HK-2 (cell line): Measurements from ENCODE around the gene HMGXB4.

Experiments used
- DNase-seq: peaks from one replicate; pipeline ENCODE4 v3.0.0-alpha.2; 2018; ENCODE audit not compliant: unreplicated experiment

The HMGXB4 gene

DNA sequence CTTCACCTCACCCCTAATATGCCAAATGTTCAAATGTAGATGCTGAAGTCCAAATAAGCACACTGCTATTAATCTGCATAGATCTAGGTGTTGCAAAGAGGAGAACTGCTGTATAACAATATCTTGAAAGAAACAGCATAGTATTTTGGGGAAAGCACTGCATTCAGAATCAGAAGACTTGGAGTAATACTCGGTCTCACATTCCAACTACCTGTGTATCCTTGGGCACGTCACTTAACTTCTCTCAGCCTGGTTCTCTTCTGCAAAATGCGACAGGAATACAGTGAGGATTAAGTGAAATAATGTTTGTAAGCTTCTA, 332 bp upstream of the HMGXB4 start:
- DNase-seq, result no peak

DNA sequence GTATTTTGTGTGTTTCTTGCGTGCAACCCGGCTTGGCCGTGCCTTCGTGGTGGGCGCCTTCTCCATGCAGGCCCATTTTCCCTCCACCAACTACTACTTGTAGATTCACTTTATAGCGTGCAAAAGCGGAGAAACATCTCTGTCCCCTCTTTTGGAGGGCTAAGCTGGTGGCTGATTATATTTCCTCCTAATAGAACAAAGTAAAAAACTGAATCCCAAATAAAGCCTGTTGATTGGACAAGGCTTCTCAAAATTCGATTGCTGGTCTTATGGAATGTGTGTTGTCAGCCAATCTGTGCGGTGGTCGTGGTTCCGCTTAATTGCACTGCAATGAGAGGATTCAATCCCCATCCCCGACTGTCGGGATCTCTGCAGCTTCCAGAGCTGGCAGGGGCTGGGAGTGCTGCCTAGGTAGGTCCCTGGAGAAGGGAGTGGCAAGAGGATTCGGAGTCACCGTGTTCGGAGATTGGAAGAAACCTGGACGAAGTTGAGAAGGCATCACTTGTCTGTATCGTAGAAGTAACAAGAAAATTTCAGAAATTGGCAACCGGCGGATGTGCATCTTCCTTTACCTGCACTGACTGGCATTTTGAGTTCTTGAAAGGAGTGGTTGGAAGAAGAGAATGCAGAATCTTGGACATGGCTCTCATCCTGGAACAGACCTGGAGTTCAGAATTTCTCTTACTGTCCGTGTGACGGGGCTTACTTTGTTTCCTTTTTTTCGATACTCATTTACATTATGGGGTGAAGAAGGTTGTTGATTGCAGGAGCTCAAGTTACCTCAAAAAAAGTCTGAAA, 1.1 kb downstream of the HMGXB4 start:
- DNase-seq, result peak; percentile 13

DNA sequence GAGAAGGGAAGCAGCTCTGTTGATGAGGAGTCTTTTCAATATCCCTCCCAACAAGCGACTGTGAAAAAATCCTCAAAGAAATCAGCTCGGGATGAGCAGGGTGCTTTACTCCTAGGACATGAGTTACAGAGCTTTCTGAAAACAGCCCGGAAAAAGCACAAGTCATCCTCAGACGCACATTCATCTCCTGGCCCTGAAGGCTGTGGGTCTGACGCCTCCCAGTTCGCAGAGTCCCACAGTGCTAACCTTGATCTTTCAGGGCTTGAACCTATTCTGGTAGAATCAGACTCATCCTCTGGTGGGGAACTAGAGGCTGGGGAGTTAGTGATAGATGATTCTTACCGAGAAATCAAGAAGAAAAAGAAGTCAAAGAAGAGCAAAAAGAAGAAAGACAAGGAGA, 7.7 kb downstream of the HMGXB4 start:
- no peak for DNase-seq

DNA sequence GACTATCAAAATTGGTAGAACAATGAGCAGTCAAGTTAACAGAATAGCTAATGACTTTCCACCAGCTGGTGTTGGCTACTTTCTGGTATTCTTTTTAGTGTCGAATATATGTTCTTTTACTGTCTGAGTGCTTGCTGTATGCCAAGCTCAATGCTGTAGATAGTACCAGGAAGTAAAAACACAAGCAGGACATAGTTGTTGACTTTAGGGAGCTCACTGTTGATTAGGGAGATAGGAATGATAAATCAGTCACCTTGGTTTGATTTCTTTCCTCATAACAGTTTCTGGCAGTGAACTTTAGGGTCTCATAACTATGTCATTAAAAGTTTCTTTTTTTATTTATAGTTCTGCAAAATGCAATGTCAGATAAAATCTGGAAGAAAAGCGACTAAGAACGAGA, 9.0 kb downstream of the HMGXB4 start:
- no peak for DNase-seq

DNA sequence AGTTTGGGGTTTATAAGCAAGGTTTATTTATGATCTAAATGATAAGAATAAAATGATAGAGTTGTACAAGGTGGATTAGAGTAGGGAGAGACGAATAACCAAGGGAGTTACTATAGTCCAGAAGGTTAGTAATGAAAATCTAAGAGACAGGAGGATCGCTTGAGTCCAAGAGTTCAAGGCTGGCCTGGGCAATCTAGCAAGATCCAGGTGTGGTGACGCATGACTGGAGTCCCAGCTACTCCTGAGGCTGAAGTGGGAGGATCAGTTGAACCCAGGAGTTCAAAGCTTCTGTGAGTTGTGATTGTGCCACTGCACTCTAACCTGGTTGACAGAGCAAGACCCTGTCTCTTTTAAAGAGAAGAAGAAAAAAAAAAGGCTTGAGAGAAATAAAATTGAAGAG, 12.3 kb downstream of the HMGXB4 start:
- DNase-seq, result no peak

DNA sequence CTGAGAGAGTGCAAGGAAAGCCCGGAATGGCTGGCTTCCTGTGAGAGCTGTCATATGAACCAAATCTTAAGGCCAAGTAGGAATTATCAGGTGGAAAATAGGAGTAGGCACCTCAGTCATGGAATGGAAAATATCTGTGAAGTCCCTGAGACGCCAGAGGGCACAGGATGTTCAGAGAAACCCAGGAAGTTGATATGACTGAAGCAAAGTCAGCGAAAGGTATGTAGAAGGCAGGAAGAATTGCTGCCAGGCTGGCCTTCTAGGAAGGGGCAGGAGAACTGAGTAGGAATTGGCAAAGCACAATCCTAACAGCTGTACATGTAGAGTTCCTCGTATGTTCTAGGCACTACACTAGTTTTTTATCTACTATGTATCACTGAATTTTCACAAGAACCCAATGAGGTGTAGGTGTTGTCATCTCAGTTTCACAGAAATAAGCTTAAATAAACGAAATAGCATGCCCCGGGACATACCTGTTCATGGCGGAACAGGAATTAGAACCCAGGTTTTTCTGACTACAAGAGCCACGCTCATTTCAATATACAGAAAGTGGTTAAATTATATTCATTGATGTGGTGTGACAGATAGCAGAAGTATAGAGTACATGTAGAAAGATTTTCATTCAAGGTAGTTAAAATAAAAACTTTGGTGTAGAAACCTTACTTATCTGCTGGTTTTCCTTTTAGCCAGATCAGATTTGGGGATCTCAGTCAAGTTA, 17.0 kb downstream of the HMGXB4 start:
- no peak for DNase-seq

DNA sequence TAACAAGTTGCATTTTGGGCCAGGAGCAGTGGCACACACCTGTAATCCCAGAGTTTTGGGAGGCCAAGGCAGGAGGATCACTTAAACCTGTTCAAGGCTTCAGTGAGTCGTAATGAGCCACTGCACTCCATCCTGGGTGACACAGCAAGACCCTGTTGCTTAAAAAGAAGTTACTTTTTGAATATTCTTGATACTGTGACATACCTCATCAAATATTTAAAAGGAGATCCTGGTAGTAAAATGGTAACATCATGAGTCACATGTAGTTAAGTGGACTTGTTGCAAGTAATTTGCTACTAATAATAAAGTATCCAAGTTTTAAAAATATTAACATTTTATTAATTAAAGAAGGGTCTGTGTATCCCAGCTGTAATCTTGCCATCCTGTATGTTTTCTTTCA, 18.3 kb downstream of the HMGXB4 start:
- DNase-seq, result no peak

DNA sequence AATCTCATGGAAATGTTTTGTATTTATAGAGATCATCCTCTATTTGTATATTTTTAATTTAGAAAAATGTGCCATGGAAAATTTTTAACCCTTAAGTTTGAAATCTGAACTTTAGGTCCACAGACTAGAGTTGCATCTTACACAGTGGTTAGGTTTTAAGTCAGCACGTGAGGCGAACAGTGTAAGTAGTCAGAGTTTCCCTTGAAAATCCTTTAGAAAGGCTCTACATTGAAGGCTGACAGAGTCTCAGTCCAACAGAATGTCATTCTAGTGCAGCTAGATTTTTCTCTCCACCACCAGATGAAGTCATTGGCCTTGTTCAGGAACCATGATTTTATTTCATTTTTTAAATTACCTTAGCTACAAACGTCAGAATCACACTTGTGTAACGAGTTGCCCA, 18.7 kb downstream of the HMGXB4 start:
- DNase-seq, result no peak

DNA sequence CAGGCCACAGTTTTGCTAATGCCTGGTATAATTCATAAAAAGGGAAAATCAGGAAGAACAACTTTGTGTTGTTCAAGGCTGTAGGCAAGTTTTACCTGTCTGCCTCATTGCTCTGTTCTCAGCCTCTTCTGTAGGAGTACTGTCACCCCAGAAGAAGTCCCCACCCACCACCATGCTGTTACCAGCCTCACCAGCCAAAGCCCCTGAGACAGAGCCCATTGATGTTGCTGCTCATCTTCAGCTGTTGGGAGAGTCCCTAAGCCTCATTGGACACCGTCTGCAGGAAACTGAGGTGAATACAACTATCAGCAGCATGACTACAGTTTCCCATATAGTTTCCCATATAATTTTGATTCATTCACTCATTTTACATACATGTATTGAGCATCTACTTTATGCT, 30.8 kb downstream of the HMGXB4 start:
- DNase-seq, result no peak

DNA sequence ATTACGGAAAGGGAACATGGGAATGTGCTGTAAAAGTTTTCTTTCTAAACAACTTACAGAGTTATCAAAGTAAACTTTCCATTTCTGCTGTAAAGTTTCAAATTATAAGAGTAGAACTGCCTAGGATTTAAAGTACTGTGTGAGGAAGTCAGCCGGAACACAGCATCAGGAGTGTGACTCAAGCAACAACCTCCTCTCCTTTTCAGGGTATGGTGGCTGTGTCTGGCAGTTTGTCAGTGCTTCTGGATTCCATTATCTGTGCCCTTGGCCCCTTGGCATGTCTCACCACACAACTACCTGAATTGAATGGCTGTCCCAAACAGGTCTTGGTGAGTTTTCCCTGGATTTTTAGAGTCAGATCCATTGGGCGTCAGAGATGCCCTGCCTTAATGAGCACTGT, 35.5 kb downstream of the HMGXB4 start:
- DNase-seq, result no peak

DNA sequence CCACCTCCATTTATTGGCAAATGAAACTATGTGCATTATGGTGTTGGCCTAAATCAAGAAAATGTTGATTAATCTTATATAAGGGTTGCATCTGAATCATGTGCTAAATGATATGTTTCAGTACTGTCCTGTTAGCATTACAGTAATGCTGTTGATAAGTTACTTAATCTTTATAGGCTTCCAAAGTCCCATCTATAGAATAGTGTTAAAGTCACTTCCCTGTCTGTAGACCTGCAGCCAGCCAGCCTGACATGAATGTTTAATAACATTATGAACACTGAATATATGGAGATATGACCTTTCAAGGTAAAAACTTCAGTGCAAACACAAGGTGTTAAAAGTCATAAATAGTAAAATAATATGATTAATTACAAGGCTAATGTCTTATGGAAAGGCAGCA, 38.8 kb downstream of the HMGXB4 start:
- no peak for DNase-seq

DNA sequence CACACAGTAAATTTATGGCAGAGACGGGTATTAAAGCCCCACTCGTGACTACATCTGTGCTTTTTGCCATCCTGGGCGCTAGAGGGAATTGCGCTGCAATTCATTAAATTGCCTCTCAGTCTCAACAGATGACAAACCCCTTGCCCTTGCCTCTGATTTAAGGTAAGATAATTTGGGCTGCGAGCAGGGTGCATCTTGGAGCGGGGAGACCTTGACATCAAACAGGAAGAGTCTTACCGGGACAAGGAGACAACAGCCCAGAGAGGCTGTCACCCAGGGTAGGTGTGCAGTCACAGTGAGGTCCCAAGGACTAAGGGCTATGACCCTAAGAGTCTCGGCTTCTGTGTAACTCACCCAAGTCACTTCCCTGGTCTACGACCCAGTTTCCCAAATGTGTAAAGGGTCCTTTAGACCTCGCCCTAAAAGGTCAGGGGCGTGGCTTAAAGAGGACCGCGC, 42.0 kb downstream of the HMGXB4 start:
- DNase-seq, result no peak

DNA sequence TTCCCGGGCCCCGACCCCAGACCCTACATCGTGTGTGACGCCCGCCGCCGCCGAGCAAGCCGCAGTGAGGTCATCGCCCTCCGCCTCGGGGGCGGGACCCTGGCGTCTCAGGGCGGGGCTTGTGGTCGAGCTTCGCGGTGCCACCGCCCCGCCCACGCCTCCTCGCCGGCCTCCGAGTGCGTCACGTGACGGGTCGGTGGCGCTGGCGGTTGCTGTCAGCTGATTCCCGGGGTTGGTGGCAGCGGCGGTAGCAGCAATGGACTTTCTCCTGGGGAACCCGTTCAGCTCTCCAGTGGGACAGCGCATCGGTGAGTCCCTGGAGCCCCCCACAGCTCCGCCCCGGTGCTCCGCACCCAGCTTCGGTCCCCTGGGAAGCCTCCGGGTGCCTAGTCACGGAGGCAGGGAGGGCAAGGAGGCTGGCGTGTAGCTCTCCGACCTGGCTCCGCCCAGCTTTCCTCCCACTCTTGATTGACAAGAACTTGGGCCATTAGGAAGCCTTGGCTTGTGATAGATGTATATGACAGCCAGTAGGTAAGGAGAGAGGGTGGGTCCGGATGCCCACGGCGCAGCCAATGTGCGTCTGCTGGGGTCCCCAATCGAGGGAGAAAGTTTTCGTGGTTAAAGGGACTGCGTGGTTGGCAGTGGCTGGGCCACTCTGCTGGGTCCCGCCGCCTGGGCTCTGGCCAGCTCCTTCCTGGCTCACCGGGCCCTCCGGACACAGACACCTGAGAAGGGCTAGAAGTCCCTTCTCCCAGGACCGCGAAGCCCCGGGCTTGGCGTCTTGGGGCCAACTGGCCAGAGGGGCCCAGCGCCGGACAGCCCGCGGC, 42.6 kb downstream of the HMGXB4 start, which contains the start of gene TOM1:
TSS of gene TOM1 (plus strand) at position 222 of the 827 bp plus-strand sequence. CDS start at position 257, 35 bp downstream.
- DNase-seq, result peak; percentile 95

DNA sequence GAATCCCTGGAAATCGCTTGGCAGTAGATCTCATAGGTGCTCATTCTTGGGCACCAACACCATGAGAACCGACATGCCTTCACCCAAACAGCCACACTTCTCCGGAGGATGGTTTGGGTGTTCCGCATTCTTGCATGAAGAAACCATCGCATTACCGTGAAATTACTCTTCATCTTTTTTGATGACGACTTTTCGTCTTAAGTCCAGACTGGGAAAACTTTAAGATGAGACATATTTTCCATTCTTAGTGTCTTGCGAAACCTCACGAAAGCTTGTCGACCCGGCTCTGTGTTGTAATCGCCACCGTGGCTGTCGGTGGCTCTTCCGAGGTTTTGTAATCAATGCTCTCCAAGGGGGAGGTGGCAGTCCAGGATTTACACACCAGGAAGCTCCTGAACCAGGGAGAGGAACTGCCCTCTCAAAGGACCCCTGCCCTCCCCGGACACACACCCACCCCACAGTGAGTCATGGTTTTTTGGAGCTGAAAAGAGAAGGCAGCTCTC, 44.1 kb downstream of the HMGXB4 start:
- DNase-seq, result no peak

DNA sequence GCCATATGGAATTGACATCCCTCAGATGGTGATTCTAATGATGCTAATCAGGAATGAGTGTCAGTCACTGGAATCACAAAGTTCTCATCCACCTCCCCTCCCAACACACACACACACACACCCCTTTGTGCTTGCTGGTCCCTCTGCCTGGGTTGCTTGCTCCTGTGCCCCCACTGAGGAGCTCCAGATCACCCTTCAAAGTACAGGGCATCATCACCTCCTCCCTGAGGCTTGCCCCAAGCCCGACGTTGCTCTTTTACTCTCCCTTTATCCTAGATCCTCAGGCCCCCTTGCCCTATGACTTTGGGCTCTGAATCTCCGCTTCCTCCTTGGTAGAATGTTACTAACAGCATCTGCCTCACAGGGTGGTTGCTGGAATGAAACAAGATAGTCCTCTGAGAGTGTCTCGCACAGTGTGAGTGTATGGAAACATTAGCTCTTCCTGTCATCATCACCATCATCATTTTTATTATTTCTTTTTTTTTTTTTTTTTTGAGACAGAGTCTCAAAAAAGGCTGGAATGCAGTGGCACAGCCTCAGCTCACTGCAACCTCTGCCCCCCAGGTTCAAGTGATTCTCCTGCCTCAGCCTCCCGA, 45.8 kb downstream of the HMGXB4 start:
- no peak for DNase-seq

DNA sequence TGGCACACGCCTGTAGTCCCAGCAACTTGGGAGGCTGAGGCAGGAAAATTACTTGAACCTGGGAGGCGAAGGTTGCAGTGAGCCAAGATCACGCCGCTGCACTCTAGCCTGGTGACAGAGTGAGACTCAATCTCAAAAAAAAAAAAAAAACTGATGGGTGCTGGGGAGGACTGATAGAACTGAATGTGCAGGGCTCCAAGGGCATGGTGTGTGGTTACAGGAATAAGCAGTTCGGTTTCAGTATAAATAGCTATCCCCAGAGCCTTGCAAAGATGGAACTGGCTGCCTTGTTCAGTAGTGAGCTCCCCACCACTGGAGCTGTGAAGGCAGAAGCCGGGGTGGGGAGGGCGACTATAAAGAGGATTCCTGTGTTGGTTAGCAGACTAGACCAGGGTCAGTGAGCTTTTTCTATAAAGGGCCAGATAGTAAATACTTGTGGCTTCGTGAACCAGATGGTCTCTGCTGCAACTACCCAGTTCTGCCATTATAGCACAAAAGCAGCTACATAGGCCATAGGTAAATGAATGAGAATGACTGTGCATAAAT, 48.3 kb downstream of the HMGXB4 start:
- DNase-seq, result no peak

DNA sequence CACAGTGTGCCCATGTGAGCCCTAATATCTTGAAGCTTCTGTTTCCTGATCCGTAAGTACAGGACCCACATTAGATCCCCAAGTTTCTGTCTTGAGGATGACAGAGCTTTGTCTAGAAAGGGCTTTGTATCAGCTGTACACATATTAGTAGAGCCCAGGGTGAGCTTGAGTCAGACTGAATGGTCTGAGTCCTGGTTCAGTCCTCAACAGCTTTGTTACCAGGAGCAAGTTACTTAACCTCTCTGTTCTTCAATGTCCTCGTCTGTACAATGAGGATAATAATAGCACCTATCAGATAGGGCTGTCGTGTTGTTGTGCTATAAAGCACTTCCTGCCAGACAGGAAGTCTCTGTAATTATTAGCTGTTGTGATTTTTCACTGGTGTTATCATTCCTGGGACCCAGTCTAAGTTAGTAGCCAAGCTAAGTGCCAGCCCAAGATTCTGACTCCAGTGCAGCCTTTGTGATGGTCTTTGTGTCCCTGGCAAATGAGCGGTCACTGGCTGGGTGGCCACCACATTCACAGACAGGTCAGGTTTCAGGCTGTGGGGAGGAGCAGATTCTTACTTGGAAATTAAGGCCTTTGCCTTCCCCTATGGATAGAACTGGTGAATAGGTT, 49.2 kb downstream of the HMGXB4 start:
- no peak for DNase-seq

DNA sequence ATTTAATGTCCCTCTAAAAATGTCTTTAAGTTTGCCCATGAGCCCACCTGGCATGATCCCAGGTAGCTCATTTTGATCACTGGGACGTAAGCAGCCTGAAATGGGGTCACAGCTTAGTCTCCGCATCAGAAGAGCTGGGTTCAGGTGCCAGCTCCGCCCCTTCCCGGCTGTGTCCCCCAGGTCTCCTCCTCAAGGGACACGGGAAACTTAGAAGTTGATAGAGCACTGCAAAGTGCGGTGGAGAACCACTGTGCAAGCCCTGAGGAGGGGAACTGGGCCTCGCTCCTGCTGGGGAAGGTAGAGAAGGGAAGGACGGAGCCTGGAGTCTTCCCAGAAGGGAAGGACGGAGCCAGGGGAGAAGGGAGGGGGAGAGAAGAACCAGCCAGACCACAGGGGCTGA, 50.1 kb downstream of the HMGXB4 start:
- DNase-seq, result no peak

DNA sequence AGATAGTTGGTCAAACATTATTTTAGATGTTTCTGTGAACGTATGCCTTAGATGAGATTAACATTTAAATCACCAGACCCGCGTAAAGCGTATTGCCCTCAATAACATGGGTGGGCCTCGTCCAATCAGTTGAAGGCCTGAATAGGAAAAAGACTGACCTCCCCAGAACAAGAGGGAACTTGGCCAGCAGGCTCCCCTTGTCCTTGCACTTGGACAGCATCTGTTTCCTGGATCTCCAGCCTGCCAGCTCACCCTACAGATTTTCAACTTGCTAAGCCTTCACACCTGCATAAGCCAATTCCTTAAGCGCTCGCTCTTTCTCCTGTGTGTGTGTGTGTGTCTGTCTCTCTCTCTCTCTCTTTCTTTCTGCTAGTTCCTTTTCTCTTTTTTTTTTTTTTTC, 50.6 kb downstream of the HMGXB4 start:
- DNase-seq, result no peak

DNA sequence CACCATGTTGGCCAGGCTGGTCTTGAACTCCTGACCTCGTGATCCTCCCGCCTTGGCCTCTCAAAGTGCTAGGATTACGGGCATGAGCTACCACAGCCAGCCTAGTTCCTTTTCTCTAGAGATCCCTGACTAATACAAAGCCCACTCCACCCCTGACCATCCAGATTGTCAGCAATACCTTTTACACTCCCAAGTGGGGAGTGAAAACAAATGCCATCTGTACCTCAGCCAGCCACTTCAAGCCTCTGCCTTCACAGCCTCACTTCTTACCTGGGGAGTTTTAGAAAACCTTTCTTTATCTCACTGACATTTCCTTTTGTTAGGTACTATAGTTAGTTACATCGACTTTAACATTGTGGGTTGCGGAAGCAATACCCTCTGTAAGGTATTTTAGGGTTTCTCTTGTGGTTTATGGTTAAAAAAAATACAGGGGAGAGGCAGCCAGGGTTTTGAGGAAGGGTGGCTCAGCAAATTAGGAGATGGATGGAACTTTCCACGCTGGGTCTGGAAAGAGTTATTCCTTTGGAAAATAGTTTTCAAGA, 51.3 kb downstream of the HMGXB4 start:
- no peak for DNase-seq
